MCF 10A (cell line): ENCODE measurements around the gene CEP131. TPM values are rescaled to one million over a fixed set of nuclear protein-coding genes. Genes with fewer than 3 reads are reported as not detected.
A peak's percentile ranks its signal among the peaks of the same experiment; 100 is the strongest.

Source experiments
- BruUV-seq: library from RNA; stranded (reverse); fragments of 400-500 nt; replicated peaks from 2 replicates; lab custom pipeline; 2021; lab: Mats Ljungman, UMichigan
- CTCF ChIA-PET: fragments of 300-600 bp; sonication (Branson Sonifier 250); formaldehyde crosslinking; extraction: SDS; loops from one replicate; lab custom pipeline; 2021; ENCODE audit warnings: antibody characterized with exemption, inconsistent platforms; lab: Yijun Ruan, JAX
- POLR2A ChIA-PET: fragments of 300-600, 350-650 bp; sonication (Branson Sonifier 250); formaldehyde crosslinking; extraction: SDS; loops from one replicate; lab custom pipeline; 2020; ENCODE audit warnings: antibody characterized with exemption, inconsistent platforms; lab: Yijun Ruan, JAX
- DNase-seq: peaks from one replicate; pipeline ENCODE4 v3.0.0-alpha.2; 2018; ENCODE audit not compliant: unreplicated experiment
- H3K27ac Mint-ChIP-seq: one replicate; pipeline ENCODE4 v1.8.0; 2022; ENCODE audit warnings: mild to moderate bottlenecking, low read depth, mixed read lengths; ENCODE audit not compliant: unreplicated experiment
- H3K27me3 Mint-ChIP-seq: one replicate; pipeline ENCODE4 v1.8.0; 2022; ENCODE audit warnings: mixed read lengths; ENCODE audit not compliant: insufficient read depth, unreplicated experiment
- H3K36me3 Mint-ChIP-seq: one replicate; pipeline ENCODE4 v1.8.0; 2022; ENCODE audit warnings: mild to moderate bottlenecking, moderate library complexity, mixed read lengths; ENCODE audit not compliant: insufficient read depth, unreplicated experiment
- H3K4me1 Mint-ChIP-seq: one replicate; pipeline ENCODE4 v1.8.0; 2022; ENCODE audit warnings: mixed read lengths; ENCODE audit not compliant: insufficient read depth, unreplicated experiment
- H3K4me3 Mint-ChIP-seq: one replicate; pipeline ENCODE4 v1.8.0; 2022; ENCODE audit warnings: mild to moderate bottlenecking, moderate library complexity, mixed read lengths; ENCODE audit not compliant: unreplicated experiment
- H3K9me3 Mint-ChIP-seq: one replicate; pipeline ENCODE4 v1.8.0; 2022; ENCODE audit warnings: mixed read lengths; ENCODE audit not compliant: unreplicated experiment
- intact Hi-C: fragments of 100-400 bp; cut with micrococcal nuclease; formaldehyde crosslinking; loops from 2 replicates; pipeline ENCODE4 v1.14.1; 2022
- total RNA-seq: library from RNA; stranded (reverse); gene quantifications from 2 replicates; pipeline ENCODE4 v1.2.3, GENCODE V29; 2022
- TF ChIP-seq, protein P1 (sequence below): fragments of 200-600 bp; IDR thresholded peaks from one replicate; pipeline ENCODE4 v1.8.0; 2022; ENCODE audit warnings: antibody characterized with exemption, mild to moderate bottlenecking; ENCODE audit not compliant: unreplicated experiment

Gene CEP131
- total RNA-seq, 1 experiment from 2014 or later = 9.5 TPM

DNA sequence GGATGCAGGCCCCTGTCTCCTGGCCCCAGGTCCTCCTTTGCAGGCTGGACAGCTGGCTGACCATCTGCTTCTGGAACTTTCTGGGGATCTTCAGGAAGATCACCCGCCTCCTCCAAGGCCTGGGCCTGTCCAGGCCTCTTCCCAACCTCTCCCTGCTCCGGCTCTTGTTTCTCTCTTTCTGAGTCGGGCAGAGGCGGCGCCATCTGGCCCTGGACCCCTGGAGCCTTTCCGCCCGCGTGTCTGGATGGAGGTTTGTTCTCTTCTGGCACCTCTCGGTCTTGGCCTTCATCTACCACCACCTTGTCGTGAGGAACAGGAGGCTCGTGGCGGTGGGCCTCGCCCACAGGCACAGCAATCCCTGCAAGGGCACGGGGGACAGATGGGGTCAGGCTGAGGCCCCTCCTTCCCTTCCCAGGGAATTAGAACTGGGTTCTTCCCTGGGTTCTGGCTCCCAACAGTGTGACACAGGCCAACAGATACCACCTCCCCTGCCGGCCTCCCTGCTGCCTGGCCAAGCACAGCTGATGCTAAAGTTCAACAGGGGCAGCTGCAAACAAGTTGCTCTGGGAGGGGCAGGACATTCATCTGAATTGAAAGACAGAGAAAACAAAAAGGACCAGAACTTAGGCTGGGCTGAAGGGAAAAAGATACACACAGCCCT lies 29.7 kb upstream of the CEP131 start:
- H3K4me3 Mint-ChIP-seq = no peak overlapping the region
- peaks cover 24% of the 10 kb centered on the region for H3K36me3 Mint-ChIP-seq
- H3K27me3 Mint-ChIP-seq = no peaks in the 10 kb centered on the region
- H3K27ac Mint-ChIP-seq = no peak overlapping the region
- intact Hi-C loops = loop anchor here (2.0 kb wide), 1 partner anchor 142 kb away; the partner anchor contains the start of gene BAHCC1
- no peak for DNase-seq
- H3K4me1 Mint-ChIP-seq = no peaks in the 10 kb centered on the region
- CTCF ChIA-PET = interaction anchor here (0.6 to 3.0 kb wide), 14 partner anchors 10 to 400 kb away, joined by 3 to 29 read pairs (median 4); partner anchors contain the start of genes NDUFAF8 and TEPSIN
- H3K9me3 Mint-ChIP-seq = no peaks in the 10 kb centered on the region
- POLR2A ChIA-PET = interaction anchor here (0.7 to 1.2 kb wide), 5 partner anchors 13 to 260 kb away, joined by 3 to 4 read pairs (median 3); partner anchors contain the start of genes ACTG1, NDUFAF8 and TEPSIN
- BruUV-seq = TSS peak; percentile 54
- TF ChIP-seq, protein P1, sequence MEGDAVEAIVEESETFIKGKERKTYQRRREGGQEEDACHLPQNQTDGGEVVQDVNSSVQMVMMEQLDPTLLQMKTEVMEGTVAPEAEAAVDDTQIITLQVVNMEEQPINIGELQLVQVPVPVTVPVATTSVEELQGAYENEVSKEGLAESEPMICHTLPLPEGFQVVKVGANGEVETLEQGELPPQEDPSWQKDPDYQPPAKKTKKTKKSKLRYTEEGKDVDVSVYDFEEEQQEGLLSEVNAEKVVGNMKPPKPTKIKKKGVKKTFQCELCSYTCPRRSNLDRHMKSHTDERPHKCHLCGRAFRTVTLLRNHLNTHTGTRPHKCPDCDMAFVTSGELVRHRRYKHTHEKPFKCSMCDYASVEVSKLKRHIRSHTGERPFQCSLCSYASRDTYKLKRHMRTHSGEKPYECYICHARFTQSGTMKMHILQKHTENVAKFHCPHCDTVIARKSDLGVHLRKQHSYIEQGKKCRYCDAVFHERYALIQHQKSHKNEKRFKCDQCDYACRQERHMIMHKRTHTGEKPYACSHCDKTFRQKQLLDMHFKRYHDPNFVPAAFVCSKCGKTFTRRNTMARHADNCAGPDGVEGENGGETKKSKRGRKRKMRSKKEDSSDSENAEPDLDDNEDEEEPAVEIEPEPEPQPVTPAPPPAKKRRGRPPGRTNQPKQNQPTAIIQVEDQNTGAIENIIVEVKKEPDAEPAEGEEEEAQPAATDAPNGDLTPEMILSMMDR = no peak

DNA sequence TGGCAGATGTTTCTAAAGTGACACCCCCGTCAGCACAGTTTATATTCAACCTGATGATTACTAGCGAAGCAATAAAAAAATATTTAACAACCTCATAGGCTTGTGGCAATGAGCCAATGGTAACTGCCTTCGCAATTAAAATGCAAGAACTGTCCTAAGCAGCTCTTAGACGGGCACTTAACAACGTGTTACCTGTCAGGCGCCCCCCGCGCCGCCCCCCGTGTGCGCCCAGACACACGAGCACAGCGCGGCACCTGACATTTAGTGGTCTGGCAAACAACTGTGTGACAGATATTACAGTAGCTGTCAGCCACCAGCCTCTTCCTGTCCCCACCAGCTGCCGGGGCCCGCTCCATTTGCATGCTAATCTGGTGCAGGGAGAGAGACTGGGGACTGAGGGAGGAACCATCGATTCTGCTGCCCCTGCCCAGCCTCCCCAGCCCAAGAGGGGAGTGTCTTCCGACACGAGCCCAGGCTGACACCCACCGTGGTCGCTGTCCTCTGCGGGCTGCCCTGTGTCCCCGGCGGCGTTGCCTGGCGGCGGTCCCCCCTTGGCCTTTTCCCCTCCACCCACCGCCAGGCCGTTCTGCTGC lies 29.0 kb upstream of the CEP131 start:
- Mint-ChIP-seq H3K4me1 (no peaks in the 10 kb centered on the region), H3K4me3 (no peak overlapping the region), H3K9me3 (no peaks in the 10 kb centered on the region), H3K36me3 (peaks cover 31% of the 10 kb centered on the region), H3K27me3 (no peaks in the 10 kb centered on the region), H3K27ac (no peak overlapping the region)
- TF ChIP-seq, protein P1 = no peak
- BruUV-seq = no TSS peak
- DNase-seq = no peak
- ChIA-PET POLR2A (interaction anchor here (0.8 to 1.2 kb wide), 3 partner anchors 9 to 258 kb away, joined by 3 to 4 read pairs (median 3); partner anchors contain the start of gene BAHCC1), CTCF (interaction anchor here (1.7 kb wide), 1 partner anchor 233 kb away, joined by 6 read pairs; no protein-coding TSS in a partner anchor)
- intact Hi-C loops = loop anchor here (2.0 kb wide), 1 partner anchor 143 kb away; the partner anchor contains the start of gene BAHCC1

DNA sequence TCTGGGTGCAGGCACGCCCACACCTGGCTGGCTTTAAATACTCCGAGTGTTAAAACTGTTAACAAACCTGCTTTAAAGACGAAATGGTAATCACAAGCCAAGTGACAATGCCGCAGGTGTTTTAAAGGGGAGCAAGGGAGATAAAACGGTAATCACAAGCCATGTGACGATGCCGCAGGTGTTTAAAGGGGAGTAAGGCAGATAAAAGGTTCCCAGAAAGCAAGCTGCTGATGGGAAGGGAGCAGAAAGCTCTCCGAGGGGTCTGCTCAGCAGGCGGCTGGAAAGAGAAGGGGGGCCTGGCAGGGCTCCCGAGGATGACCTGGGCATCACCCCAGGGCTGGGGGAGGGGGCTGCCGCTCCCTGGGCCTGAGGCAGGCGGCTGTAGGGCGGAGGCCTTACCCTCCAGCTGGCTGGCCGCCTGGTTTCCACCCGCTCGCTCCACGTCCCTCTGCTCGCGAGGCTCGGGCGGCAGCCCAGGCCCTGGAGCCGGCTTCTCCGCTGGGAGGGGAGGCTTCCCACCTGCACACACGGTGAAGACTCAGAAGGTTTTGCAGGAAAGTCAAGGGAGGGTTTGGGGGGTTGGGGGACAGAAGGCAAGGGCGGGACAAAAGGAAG lies 28.4 kb upstream of the CEP131 start:
- Mint-ChIP-seq H3K4me3 (no peak overlapping the region), H3K4me1 (no peaks in the 10 kb centered on the region), H3K27me3 (no peaks in the 10 kb centered on the region), H3K27ac (no peak overlapping the region), H3K36me3 (peaks cover 31% of the 10 kb centered on the region), H3K9me3 (no peaks in the 10 kb centered on the region)
- no TSS peak for BruUV-seq
- TF ChIP-seq, protein P1 = no peak
- ChIA-PET CTCF (interaction anchor here (0.6 to 1.7 kb wide), 2 partner anchors 232 to 233 kb away, joined by 3 to 6 read pairs; no protein-coding TSS in a partner anchor), POLR2A (interaction anchor here (0.8 to 1.2 kb wide), 3 partner anchors 9 to 259 kb away, joined by 3 to 4 read pairs (median 3); partner anchors contain the start of gene BAHCC1)
- intact Hi-C loops = no loop called here
- DNase-seq = no peak
